DMS79 (cell line): ENCODE measurements around the gene PDE4A.
"Not testable (repeated sequence)": the region's sequence is repeated elsewhere in the genome, so short reads cannot be mapped to it uniquely, and the experiment has no call there.

ENCODE experiments used
- DNase-seq: peaks from one replicate; lab custom pipeline; 2025; lab: John Stamatoyannopoulos, UW

PDE4A gene

GRCh38 chr19:10424011-10424637 is 3.8 kb downstream of the PDE4A start:
- peak; percentile 31 for DNase-seq

DNA sequence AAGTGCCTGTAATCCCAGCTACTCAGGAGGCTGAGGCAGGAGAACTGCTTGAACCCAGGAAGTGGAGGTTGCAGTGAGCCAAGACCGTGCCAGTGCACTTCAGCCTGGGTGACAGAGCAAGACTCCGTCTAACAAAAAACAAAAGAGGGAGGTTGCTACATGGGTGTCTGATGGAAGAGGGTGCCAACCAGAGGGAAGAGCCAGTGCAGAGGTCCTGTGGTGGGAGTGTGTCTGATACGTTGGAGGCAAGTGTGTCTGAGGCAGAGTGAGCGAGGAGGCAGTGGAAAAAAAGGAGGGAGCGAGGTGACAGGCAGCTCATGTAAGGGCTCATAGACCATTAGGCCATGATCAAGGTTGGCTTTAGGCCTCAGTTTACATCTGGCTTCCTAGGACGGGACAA is 6.8 kb downstream of the PDE4A start:
- DNase-seq: no peak

GRCh38 chr19:10428996-10429381 is 8.7 kb downstream of the PDE4A start:
- no peak for DNase-seq

DNA sequence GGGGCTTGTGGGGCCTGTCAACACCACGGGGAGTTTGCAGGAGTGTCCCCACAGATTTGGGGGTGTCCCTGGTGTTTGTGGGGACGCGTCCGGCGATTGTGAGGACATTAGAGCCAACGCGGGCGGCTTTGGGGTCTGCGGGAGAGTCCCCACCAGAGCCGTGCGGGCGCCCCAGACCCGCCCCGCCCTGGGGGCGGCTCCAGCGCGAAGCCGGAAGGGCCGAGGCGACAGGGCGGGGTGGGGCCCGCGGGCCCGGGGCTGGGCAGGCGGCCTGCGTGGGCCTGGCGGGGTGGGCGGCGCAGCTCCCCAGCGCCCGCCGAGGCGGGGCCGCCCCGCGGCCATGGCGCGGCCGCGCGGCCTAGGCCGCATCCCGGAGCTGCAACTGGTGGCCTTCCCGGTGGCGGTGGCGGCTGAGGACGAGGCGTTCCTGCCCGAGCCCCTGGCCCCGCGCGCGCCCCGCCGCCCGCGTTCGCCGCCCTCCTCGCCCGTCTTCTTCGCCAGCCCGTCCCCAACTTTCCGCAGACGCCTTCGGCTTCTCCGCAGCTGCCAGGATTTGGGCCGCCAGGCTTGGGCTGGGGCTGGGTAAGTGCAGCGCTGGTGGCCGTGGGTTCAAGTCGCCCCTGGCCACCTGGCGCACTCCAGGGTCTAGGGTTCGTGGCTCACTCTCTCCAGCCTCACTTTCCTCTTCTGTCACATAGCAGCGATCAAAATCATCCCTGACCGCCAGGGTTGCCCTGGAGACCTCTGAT is 10.3 kb downstream of the PDE4A start:
- DNase-seq: no peak

DNA sequence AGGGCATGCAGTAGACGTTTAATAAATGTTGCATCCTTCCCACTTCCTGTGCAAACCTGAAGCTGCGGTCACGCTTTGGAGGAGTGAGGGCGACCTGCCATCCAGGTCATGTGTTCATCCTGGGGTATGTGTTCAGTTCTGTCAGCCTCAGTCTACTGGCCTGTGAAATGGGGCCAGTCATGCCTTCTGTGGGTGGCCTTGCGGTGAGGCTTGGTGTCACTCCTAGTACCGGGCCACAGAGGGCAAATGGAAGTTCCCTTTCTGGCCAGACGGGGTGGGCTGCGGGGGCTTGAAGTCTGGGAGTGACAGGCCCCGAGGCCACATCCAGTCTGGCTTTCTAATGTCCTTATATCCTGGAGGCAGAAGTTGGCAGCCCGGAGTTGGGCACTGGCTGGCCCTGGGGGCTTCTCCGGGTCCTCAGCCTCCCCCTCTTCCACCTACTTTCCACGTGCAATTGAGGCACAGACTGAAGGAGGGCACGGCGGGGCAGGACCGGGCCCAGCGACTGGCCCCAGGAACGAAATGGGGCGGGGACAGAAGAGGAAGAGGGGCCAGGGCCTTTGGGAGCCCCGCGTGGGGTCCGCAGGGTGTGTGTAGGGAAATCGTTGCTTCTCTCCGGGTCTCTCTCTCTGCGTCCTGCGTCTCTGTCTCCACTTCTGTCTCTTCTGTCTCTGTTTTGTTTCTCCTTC is 11.1 kb downstream of the PDE4A start:
- no peak for DNase-seq

DNA sequence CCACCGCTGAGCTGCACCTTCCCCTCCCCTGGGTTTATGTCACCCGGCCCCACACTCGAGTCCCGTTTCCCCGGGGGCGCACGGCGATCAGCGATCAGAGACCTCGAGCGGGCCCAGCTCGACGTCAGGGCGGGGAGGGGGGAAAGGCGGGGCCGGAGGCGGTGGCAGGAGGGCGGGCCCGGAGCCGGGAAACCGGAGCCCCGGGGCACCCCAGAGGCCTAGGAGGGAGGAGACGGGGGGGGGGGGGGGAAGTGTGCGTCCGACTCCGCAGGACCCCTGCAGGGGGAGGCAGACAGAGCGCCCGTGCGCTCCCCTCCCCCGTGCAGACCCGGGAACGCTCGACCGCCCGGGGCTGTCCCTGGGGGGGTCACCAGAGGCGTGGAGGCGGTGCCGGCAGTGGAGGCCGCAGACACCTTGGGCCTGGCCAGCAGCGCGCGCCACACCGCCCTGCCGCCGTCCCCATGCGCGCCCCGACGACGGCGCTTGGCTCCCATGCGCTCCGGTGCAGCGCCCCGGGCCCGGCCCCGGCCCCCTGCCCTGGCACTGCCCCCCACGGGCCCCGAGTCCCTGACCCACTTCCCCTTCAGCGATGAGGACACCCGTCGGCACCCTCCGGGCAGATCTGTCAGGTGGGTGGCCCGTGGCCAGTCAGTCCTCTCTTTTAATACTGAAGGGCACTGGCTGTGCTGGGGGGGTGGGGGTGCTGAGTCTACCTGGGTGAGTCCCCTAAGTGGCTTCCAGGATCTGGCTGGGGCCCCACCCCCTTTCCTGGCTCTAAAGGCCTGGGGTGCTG is 11.8 kb downstream of the PDE4A start:
- DNase-seq: no peak

GRCh38 chr19:10432736-10433130 is 12.4 kb downstream of the PDE4A start:
- DNase-seq: no peak

DNA sequence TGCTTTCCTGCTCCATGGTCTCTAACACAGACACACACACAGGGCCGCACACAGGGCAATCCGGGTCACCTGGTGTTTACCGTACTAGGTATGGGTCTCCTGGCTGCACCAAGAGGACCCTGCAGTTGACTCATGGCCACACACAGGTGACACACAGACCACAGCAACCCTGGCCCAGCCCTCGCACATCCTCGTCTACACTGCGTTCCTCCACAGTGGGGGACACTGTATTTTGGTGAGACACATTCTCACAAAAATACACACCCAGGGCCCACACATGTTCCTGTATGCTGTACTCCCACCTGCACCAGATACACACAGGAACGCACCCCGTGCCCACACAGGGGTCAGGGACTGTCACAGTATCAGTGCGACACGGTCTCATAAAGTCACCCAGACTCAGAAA is 12.8 kb downstream of the PDE4A start:
- no peak for DNase-seq

GRCh38 chr19:10439588-10439987 is 19.2 kb downstream of the PDE4A start:
- no peak for DNase-seq

GRCh38 chr19:10442698-10443097 is 22.4 kb downstream of the PDE4A start:
- no peak for DNase-seq

GRCh38 chr19:10449037-10449436 is 28.7 kb downstream of the PDE4A start:
- DNase-seq: no peak

DNA sequence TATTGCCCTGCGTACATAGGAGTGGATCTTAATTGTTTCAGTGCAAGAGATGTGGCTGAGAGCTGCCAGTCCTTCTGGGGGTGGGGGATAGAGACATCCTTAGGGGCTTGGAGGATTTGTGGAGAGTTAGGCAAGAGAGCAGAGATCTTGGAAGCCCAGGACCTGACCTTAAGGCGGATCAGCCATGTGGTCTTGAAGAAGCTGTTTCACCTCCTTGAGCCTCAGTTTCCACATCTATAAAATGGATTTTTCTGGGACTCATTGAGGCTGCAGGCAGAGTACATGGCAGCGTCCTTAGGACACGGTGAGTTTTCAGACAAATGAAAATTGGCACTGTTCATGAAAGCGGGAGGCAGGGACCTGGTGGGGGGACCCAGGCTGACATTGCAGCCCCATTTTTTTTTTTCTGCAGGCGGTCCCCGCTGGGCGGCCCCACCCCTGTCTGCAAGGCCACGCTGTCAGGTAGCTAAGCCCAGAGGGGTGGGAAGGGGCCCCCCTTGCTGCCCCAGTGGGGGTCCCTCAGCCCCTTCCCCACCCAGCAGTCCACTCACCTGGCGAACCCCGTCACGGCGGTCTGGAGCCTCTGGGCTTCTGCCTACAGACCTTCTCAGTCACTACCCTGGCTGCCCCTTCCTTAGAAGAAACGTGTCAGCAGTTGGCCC is 30.0 kb downstream of the PDE4A start:
- no peak for DNase-seq

DNA sequence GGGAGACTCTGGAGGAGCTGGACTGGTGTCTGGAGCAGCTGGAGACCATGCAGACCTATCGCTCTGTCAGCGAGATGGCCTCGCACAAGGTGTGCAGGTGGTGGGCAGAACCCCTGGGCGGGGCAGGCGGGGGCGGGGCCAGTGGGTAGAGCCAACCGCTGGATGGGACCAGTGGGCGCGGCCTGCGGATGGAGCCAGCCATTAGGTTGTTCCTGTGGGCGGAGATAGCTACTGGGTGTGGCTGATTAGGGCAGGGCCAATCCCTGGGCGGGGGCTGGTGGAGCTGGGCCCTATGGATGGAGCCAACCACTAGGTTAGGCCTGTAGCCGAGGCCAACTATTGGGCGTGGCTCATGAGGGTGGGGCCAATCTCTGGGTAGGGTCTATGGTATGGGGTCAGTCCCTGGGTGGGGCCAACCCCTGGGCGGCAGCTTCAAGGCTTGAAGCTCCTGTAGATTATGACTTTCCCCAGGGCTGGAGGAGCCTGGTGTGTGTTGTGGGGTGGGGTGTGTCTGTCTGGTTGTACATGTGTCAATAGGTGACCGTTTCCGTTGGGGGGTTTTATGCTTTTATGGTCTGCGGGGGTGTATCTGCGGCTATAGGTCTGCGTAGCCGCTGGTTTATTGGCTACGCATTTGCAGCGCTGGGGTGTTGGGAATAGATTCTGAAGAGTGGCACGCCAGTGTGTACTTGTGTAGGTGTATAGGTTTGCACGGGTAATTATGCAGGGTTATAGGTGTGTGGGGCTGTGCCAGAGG is 30.7 kb downstream of the PDE4A start:
- no peak for DNase-seq

- no peak for DNase-seq
Measured at GRCh38 chr19:10452726-10453618, 32.6 kb downstream of the PDE4A start.

DNA sequence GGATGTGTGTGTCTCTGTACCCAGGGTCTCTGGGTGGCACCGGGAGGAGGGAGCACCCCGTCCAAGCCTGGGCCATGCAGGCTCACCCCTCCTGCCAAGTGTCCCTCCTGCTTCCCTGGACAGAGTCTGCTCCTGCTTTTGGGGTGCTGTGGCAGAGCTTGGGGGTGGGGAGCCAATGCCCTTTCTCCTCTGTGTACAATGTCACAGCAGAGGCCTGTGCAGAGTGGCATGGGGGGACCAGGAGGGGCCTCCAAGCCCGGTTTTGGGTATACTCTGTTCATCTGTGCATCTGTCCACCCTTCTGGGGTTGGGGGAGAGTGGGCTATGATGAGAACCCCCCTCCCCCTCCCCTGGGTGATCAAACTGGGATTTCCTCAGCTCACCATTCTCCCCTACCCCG is 33.5 kb downstream of the PDE4A start:
- DNase-seq: no peak

DNA sequence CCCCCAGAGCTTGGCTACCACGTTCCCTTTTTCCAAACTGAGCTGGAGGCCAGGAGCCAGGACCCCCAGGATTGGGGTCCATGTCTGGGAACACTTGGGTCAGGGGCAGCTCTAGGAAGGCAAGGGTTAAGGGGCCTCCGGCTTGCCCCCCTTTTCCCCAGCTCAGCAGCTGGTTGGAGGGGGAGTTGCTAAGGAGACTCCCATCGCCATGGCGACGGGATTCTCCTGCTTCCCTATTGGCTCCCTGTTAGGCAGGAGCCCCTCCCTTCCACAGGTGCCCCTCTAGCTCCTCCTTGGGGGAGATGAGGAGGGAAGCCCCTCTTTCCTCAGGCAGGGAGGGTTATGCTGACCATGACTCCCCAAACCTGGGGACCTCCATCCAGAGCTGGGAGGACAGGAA is 33.9 kb downstream of the PDE4A start:
- DNase-seq: no peak

- DNase-seq: not testable (repeated sequence)
Measured at GRCh38 chr19:10458733-10459132, 38.4 kb downstream of the PDE4A start.

GRCh38 chr19:10460714-10461046 is 40.3 kb downstream of the PDE4A start:
- DNase-seq: no peak

- DNase-seq: no peak
Measured at GRCh38 chr19:10461047-10461949, 41.0 kb downstream of the PDE4A start.
